Activated CD4-positive, alpha-beta T cell treated with anti-CD3 and anti-CD28 coated beads for 24 hours (primary cell): ENCODE data around the gene FAM53A.
"Not testable (repeated sequence)": the region's sequence is repeated elsewhere in the genome, so short reads cannot be mapped to it uniquely, and the experiment has no call there.

ENCODE experiments used
- DNase-seq, 2 donors: peaks; one replicate each; pipeline ENCODE4 v3.0.0-alpha.2; 2020; ENCODE audit warnings: low read depth in 2 of 2

FAM53A gene

DNA sequence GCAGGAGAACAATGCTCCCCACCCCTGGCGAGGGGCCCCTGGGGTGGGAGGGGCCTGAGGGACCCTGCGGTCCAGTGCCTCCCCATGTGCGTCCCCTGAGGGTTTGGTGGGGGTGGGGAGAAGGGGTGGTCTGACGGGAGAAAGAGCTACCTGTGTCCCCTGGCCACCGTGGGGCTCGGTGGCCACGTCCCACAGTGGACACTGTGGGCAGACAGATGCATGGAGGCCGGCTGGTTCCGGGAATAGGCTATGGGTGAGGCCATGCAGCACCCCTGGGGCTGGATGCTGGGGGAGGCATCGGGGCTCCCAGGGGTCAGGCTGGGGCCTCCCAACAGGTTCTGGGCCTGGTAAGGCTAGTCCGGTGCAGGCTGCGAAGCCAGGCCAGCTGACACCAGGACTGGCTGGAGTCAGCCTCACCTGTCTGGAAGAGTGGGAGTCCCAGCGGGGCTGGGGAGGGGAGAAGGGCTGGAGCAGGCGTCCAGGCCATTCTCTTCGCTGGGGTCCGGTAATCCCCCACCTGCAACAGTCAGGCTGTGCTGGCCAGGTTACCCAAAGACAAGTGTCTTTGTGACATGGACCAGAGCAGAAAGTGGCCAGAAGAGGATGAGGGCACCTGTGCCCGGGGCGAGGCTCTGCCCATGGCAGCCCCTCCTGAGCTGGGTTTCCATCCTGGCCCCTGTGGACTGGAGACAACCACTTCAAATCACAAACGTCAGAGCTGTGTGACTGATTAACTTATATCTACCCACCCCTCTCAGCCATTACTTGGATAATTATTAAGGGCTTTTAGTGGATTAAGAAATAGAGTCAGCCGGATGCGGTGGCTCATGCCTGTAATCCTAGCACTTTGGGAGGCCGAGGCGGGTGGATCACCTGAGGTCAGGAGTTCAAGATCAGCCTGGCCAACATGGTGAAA is 1.4 kb upstream of the FAM53A start:
- no peak for DNase-seq

DNA sequence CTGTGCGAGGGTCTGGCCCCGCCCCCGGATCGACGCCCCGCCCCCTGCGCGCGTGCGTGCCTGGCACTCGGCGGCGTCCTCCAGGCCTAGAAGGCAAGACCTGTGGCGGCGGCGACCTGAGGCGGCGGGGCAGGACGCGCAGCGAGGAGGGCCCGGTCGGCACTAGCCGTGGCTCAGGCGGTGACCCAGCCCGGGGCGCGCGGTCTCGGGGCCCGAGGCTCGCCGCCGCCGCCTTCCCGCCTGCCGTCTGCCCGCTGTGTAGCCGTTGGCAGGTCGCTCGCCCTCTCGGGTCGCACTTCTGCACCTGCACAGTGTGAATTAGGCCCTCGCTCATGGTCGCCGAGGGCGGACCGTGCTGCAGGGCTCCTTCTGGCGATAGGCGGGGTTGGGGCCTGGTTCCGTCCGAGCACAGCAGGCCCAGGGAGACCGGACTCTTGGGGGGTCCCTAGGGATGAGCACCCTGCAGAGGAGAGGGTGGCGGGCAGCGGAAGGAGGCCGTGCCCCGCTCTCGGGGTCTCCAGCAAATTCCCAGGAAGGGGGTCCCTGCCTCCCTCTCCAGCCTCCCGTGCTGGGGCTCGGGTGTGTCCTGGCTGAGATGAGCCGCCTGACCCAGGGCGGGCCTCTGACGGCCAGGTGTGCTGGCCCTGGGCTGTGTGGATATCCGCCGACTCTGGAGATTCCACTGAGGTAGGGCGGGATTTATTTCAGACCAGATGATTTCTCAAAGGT is 557 bp upstream of the FAM53A start:
- DNase-seq: peak; percentile 94 to 97

DNA sequence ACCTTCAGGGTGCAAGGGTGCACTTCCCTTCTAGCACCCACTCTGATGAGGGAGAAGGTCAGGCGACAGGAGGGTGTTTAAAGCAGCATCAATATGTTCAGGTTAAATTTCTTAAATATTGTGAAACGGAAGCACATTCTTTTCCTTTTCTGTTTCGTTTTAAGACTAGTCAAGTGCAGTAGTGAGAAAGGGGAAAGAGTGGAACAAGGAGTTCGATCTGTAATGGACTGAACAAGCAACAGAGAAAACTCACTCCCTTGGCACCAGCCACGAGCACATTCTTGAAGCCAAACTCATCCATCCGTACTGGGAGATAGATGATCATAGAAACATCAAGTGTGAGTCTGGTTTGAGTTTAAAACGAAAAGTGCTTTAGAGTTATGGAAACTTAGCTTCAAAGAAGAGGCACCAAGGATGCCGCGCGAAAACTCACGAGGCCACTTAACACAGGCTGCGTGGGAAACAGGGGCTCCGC is 815 bp downstream of the FAM53A start:
- no peak for DNase-seq

DNA sequence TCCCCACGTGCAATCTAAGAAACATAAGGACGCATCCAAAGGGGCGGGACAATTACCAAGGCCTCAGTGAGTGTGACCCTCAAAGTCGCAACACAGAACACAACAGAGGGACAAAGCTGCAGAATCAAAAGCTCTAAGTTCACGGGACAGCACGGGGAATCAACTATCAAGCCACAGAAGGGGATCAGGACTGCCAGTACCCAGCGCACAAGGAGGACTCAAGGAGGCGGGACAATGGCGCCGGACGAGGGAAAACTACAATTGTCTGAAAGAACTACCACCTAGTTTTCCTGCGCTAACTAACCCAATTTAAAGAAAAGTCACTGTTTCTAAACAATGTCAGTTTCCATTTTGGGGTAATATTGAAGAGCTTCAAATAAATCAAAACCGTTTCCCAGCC is 1.3 kb downstream of the FAM53A start:
- no peak for DNase-seq

DNA sequence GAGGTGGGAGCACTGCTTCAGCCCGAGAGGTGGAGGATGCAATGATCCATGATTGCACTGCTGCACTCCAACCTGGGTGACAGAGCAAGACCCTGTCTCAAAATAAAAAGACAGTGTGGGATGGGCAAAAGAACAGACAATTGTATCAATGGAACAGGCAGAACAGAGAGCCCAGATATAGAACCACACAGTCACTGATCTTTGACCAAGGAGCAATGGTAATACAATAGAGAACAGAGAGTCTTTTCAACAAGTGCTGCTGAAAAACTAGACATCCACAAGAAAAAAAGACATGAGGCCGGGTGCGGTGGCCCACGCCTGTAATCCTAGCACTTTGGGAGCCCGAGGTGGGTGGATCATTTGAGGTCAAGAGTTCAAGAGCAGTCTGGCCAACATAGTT is 5.9 kb downstream of the FAM53A start:
- no peak for DNase-seq

DNA sequence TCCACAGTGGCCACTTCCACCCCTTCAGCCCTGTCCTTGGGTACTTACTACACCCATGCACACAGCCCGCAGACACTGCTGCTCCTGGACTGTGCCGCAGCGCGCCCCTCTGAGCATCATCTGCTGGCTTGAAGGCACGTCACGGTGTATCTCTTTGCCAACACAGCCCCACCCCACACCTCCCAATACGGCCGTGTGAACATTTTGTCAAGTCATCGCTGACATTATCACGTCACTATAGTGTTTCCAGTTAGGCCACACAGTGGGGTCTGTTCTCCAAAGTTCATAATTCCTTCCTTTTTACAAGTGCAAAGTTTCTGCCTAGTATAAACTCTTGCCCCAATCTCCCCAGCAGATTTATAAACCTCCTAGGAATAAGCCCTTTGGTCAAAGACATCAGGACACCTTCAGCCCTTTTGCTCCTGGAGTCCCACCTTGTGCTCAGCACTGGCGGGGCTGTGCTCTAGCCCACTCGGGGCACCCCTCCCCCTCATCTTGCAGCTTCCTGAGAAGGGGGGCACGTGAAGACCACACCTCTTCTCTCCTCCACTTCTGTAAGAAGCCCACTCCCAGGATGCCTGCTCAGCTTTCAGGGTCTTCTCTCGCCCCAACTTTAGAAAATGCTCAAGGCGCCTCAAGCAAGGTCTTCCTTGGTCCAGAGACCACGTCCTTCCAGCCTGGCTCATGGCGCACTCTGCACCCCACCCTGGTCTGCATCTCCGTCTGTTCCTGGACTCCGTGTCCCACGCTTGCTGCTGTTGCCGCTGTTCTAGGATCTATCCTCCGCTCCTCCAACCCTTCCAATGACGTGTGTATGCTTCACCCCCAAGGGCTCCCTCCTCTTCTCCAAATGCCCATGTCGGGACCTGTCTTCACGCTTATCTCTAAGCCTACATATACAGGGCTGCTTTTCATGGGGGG is 7.2 kb downstream of the FAM53A start:
- no peak for DNase-seq

DNA sequence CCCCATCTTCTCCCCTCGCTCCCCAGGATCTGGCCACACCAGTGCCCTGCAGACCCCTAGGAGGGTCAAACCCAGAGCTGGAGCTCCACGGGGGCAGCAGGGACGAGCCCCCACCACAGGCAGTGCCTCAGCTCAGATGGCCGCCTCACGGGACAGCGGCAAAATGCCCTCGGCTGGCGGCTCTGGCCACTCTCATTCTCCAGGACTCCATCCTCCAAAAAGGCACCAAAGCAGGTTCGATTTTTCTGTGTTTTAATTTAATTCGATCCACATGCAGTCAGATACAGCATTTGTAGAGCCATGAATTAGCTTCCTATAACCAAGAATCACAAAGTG is 8.3 kb downstream of the FAM53A start:
- DNase-seq: no peak

DNA sequence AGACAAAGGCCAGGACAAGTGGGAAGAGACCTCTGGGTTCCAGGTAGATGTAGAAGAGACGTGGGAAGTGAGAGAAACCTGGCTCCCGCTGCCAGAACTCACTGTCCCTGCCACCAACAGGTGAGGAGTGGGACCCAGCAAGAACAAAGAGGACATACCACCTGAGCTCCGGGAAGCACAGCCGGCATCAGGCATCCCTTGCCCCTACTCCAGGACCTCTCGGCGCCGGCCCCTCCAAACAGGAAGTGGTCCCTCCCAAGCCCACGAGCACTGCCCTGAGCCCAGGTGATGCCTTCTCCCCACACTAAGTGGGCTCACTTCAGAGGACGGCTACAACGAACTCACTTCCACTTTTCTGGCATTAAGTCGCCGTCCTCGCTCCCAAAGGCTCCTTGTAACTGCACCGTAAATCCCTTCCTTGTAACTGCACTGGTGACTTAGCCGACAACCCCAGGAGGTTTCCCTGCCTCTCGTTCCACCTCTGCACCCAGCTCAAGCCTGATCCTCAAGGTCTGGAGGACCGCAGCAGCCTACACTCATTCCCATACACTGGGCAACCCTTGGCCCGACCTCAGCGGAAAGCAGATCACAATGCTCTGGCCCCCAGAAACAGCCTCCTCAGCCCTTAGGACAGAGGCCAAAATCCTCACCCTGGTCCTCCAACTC is 8.8 kb downstream of the FAM53A start:
- DNase-seq: no peak

DNA sequence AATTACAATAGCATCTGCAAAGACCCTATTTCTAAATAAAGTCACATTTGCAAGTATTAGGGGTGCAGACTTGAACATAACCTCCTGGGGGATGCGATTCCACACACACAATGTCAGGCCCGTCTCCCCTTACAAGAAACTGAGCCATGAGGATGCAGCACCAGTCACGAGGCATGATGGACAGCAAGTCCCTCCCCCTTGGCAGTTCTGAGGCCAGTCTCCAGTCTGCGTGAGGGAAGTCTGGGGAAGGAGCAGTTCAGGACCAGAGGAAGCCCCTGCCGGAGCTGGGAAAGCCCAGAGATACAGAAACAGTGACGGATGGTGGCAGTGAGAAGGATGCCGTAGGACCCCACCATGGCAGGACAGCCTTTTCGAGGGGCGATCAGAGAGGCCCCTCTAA is 9.4 kb downstream of the FAM53A start:
- no peak for DNase-seq

DNA sequence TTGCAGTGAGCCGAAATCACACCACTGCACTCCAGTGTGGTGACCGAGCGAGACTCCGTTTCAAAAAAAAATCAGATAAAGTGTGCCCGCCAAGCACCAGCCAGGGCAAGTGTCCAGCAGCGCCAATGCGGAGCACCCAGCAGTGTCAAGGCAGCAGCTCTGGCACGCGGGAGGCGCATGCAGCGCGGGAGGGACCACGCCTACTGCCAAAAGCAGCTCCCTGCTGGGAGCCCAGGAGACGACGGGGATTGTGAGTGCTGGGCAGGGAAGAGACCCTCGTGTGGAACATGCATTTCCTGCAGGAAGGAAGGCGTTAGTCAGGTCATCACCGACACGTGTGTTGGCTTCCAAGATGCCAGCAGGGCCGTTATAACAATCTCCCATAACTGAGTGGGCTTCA is 10.4 kb downstream of the FAM53A start:
- no peak for DNase-seq

DNA sequence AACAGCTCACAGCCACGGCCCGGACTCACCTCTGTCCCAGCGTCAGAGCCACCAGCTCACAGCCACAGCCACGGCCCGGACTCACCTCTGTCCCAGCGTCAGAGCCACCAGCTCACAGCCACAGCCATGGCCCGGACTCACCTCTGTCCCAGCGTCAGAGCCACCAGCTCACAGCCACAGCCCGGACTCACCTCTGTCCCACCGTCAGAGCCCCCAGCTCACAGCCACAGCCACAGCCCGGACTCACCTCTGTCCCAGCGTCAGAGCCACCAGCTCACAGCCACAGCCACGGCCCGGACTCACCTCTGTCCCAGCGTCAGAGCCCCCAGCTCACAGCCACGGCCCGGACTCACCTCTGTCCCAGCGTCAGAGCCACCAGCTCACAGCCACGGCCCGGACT is 13.1 kb downstream of the FAM53A start:
- not testable (repeated sequence) for DNase-seq

DNA sequence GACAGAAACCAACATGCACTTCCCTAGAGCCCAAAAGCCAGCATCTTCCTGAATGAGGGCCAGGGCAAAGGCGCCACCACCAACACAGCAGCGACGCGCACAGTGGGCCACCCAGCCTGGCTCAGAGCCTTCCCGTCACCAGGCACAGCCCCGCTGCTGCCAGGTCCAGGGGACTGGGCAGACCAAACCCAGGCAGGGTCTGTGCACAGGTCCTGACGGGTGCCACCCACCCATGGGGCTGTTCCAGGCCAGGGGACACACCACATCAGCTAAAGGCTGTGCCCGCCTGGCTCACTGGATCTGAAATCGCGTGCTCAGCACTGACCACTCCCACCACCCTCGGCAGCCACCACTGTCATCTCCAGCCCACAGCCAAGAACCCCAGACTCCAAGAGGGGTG is 13.8 kb downstream of the FAM53A start:
- DNase-seq: no peak

DNA sequence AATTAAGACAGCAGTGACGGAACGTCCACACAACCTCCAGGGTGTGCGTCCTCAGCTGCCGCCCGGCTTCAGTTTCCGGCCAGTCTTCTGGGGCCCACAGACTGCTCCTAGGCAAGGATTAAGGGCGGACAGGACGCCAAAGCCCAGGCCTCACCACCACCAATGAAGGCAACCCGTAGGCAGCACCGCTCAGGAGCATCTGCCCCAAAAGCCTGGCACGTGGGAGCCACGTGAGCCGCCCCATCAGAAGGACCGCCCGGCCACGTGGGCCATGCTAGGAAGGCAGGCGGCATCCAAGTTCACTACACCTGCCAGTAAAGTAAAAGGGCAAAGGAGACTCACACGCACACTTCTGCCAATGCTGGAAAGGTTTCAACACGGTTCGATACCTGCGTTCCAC is 14.3 kb downstream of the FAM53A start:
- DNase-seq: no peak

DNA sequence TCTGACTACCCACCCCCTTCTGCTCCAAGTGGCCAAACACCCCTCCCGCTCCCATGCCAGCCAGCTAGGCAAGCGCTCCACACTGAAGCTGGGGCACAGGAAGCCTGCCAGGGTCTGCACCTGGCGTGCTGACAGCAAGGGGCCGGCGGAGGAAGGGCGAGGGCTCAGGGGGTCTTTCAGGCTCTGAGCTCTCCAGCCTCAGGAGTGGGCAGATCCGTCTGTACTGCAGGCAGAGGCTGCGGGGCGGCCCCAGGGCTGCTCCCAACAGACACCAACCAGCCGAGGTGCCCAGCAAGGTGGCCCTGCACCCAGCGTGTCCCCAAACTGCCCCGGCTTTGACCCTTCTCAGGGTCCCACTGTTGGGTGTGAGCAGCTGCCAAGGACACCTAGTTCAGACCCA is 14.8 kb downstream of the FAM53A start:
- DNase-seq: no peak

DNA sequence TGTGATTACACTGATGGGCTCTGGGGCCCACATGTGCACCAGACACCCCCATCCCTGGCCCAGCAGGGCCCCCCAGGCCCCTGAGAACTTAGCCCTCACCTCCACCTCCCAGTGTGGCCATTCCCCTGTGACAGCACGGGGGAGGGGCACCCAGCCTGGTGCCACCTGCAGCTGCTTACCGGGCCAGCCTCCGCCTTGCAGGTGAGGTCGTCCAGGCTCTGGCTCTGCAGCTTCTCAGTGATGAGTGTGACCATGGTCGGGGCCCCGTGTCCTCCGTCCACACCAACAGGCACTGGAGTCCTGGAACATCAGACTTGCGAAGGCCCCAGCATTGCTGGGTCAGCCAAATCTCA is 15.6 kb downstream of the FAM53A start:
- no peak for DNase-seq

DNA sequence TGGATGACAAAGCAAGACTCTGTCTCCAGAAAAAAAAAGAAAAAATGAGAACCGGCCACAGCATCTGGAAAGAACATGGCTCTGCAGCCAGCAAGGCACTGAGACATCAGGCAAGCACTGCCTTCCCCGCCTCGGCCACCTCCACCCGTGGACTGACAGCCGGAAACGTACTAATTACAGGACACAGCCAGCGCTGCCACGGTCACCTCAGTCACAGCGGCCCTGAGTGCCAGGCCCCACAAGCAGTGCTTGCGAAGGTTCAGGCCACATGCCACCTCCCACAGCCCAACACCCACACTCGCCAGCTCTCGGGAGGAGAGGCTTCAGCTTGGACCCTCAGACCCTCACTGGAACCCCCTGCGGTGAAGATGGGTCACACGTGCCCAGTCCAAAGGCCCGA is 16.8 kb downstream of the FAM53A start:
- no peak for DNase-seq

DNA sequence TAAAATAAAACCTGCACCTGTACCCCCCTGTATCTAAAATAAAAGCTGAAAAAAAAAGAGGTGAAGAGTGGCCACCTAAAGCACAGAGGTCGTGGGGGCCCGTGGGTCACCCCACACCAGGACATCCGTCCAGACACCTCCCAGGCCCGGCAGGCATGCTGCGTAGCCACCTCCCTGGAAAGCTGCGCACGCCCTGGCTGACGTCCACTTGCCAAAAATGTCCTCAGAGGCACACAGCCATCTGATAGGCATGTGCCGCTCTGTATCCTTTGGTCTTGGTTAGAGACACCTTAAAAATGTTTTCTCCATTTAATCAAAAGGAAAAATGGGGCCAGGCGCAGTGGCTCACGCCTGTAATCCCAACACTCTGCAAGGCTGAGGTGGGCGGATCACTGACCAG is 17.7 kb downstream of the FAM53A start:
- no peak for DNase-seq

DNA sequence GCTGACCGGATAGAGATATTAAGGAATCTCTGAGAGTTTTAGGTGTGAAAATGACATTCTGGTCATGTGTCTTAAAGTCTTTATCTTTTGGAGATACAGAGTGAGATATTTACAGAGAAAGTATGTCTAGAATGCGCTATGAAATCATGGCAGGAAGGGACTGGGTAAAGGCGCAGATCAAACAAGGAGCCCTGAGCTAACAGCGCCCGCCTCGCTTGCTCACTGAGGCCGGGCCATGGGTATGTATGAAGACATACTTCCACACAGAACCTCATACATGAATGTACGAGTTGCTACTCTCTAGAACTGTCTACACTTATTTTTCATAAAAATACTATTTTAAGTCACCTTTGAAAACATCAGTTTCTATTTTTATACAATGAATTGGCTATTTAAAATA is 20.0 kb downstream of the FAM53A start:
- no peak for DNase-seq

DNA sequence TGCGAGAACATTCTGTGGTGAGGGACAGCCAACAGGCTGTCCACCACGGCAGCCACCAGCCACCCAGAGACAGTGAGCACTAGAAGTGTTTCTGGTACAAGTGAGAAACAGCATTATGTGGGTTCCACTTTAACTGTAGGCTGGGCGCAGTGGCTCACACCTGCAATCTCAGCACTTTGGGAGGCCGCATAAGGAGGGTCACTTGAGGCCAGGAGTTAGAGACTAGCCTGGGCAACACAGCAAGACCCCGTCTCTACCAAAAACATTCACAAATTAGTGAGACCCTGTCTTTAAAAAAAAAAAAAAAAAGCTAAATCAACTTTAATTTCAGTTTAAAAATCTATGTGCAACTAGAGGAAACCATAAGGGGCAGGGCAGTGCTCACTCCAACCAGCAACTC is 20.6 kb downstream of the FAM53A start:
- no peak for DNase-seq

DNA sequence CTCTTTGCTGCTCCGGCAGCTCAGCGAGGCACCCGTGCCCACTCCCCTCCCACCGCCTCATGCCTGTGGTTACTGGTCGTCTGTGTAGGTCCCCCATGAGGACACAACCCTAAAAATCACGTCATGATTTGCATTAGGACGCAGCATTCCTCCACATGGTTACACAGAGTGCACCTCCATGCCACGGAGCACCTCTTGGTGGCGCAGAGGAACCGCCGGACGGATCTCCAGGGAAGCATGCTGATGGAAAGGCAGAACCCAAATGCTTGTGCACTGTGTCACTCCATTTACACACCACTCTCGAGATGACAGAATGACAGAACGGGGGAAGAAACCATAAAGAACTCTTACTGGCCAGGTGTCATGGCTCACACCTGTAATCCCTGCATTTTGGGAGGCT is 22.4 kb downstream of the FAM53A start:
- DNase-seq: no peak

DNA sequence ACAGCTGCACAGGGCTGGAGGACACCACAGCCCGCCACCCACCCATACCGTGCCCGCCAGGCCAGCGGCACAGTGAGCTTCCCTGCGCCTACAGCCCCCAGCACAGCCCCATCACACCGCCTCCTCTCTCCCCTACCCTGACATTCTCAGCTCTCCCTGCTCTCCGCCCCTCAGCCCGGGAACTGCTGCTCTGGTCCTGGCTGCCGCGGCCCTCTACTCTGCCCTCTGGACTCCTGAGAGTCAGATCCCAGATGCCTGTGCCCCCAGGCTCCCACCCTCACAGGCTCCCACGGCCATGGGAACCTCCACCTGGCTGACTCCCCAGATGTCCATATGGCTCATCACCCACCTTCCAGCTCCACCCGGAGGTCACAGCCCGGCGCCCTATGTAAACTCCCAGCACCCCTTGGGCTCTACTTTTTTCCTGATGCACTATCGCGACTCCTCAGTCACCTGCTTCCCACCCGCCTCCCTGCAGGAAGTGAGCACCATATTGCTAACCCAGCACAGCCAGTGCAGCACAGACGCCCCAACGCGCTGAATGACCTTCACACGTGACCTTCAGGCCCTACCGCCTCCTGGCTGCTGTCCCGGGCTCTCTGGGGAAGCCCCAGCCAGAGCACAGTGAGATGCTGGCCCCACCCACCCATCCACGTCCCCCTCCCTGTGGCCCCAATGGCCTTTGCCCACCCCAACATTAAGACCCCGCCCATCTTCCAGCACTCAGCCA is 23.0 kb downstream of the FAM53A start:
- no peak for DNase-seq
